ENCODE results near the gene TTLL4. TPM values are rescaled to one million over a fixed set of nuclear protein-coding genes. Genes with fewer than 3 reads are reported as not detected.

Gene TTLL4
- total RNA-seq, 1 donor from 2014 or later: 39.8 TPM

- Histone ChIP-seq H3K79me2 (ENCODE audit: low read depth) (peaks cover 42% of the 10 kb centered on the region), H3K27ac (no peak overlapping the region), H2AFZ (replicated peaks) (peak overlapping the region; percentile 71), H3K4me2 (no peak overlapping the region), H3K27me3 (no peaks in the 10 kb centered on the region), H3F3A (ENCODE audit: low read depth) (no peaks in the 10 kb centered on the region), H3K4me1 (no peaks in the 10 kb centered on the region), H4K20me1 (ENCODE audit: low read depth) (peaks cover 13% of the 10 kb centered on the region), H3K9me3 (ENCODE audit: low read depth) (no peaks in the 10 kb centered on the region), H3K4me3 (no peak overlapping the region), H3K9ac (no peak overlapping the region), H3K36me3 (no peaks in the 10 kb centered on the region)
- peak overlapping the region; percentile 98 for H3K4me3 Mint-ChIP-seq
- peaks cover 11% of the 10 kb centered on the region for H3K4me1 Mint-ChIP-seq
- TF ChIP-seq CTCF (IDR thresholded peaks at IDR 0.05): no peak
- TF ChIP-seq EZH2 (IDR thresholded peaks at IDR 0.05): no peak
- no peak for TF ChIP-seq EZH2phosphoT487 (IDR thresholded peaks at IDR 0.05)
- H3K27ac Mint-ChIP-seq: no peak overlapping the region
- H3K27me3 Mint-ChIP-seq (ENCODE audit: insufficient read depth, low read depth): no peaks in the 10 kb centered on the region
- DNase-seq (ENCODE audit: low spot score): no peak
- H3K36me3 Mint-ChIP-seq: peaks cover 5% of the 10 kb centered on the region
- no peaks in the 10 kb centered on the region for H3K9me3 Mint-ChIP-seq
Observed at GRCh38 chr2:218709908-218710307, 727 bp upstream of the TTLL4 start.

- Mint-ChIP-seq H3K4me1 (peaks cover 11% of the 10 kb centered on the region), H3K4me3 (peak overlapping the region; percentile 98)
Observed at GRCh38 chr2:218710334-218710686, 325 bp upstream of the TTLL4 start.

GRCh38 chr2:218711550-218711929 is 905 bp downstream of the TTLL4 start:
- no peaks in the 10 kb centered on the region for H3K36me3 ChIP-seq

More at GRCh38 chr2:218710334-218710686, 325 bp upstream of the TTLL4 start:
- Mint-ChIP-seq H3K9me3 (no peaks in the 10 kb centered on the region), H3K36me3 (peaks cover 5% of the 10 kb centered on the region), H3K27me3 (ENCODE audit: insufficient read depth, low read depth) (no peaks in the 10 kb centered on the region), H3K27ac (no peak overlapping the region)
- H3K79me2 ChIP-seq (ENCODE audit: low read depth): peaks cover 46% of the 10 kb centered on the region
- H3K9ac ChIP-seq: no peak overlapping the region
- no peak for TF ChIP-seq EZH2 (IDR thresholded peaks at IDR 0.05)
- H3K4me3 ChIP-seq: peak overlapping the region; percentile 85
- H4K20me1 ChIP-seq (ENCODE audit: low read depth): peaks cover 16% of the 10 kb centered on the region
- no peak overlapping the region for H3K27ac ChIP-seq
- H3K4me1 ChIP-seq: no peaks in the 10 kb centered on the region
- H3K4me2 ChIP-seq: peak overlapping the region; percentile 48
- no peaks in the 10 kb centered on the region for H3K27me3 ChIP-seq
- no peaks in the 10 kb centered on the region for H3F3A ChIP-seq (ENCODE audit: low read depth)
- H2AFZ ChIP-seq (replicated peaks): peak overlapping the region; percentile 71
- DNase-seq (ENCODE audit: low spot score): no peak
- H3K9me3 ChIP-seq (ENCODE audit: low read depth): no peaks in the 10 kb centered on the region
- no peaks in the 10 kb centered on the region for H3K36me3 ChIP-seq

More at GRCh38 chr2:218711550-218711929, 905 bp downstream of the TTLL4 start:
- peak overlapping the region; percentile 98 for H3K4me3 Mint-ChIP-seq
- Histone ChIP-seq H3K27me3 (no peaks in the 10 kb centered on the region), H3F3A (ENCODE audit: low read depth) (no peaks in the 10 kb centered on the region), H3K9ac (peak overlapping the region; percentile 81), H3K4me2 (peak overlapping the region; percentile 93), H3K9me3 (ENCODE audit: low read depth) (no peaks in the 10 kb centered on the region), H3K4me3 (peak overlapping the region; percentile 85), H4K20me1 (ENCODE audit: low read depth) (peaks cover 16% of the 10 kb centered on the region), H2AFZ (replicated peaks) (peak overlapping the region; percentile 27), H3K4me1 (no peaks in the 10 kb centered on the region), H3K79me2 (ENCODE audit: low read depth) (peaks cover 56% of the 10 kb centered on the region), H3K27ac (no peak overlapping the region)
- H3K4me1 Mint-ChIP-seq: peaks cover 11% of the 10 kb centered on the region
- no peaks in the 10 kb centered on the region for H3K27me3 Mint-ChIP-seq (ENCODE audit: insufficient read depth, low read depth)
- H3K9me3 Mint-ChIP-seq: no peaks in the 10 kb centered on the region
- H3K27ac Mint-ChIP-seq: peak overlapping the region; percentile 94
- TF ChIP-seq EZH2 (IDR thresholded peaks at IDR 0.05) (no peak), CTCF (IDR thresholded peaks at IDR 0.05) (no peak), EZH2phosphoT487 (IDR thresholded peaks at IDR 0.05) (no peak)
- no peak for DNase-seq (ENCODE audit: low spot score)
- peaks cover 8% of the 10 kb centered on the region for H3K36me3 Mint-ChIP-seq
